A549 (cell line): ENCODE results near the gene NIT2. TPM values are rescaled to one million over a fixed set of nuclear protein-coding genes. Genes with fewer than 3 reads are reported as not detected.

Experiments
- ATAC-seq, 2 experiments: fragments of 200-7000 bp in 1 of 2; fragments of >200 bp in 1 of 2; cut with Nextera tagmentation in 1 of 2; cut with Tn5 transposase in 1 of 2; 3 replicates each; pipeline versions ENCODE4 v1.8.0 to v1.9.1; 2018 to 2020; ENCODE audit warnings: mild to moderate bottlenecking in 1 of 2, moderate library complexity in 1 of 2
- CTCF ChIA-PET: fragments of 300-600 bp; sonication (Branson Sonifier 250); formaldehyde crosslinking; extraction: SDS; loops from one replicate; lab custom pipeline; 2021; ENCODE audit warnings: antibody characterized with exemption, inconsistent platforms; lab: Yijun Ruan, JAX
- POLR2A ChIA-PET: fragments of 350-600 bp; formaldehyde crosslinking; extraction: SDS; loops from one replicate; lab custom pipeline; 2021; ENCODE audit warnings: antibody characterized with exemption, inconsistent platforms; lab: Yijun Ruan, JAX
- DNase-seq, 2 experiments: peaks; one replicate each; pipeline versions ENCODE4 v3.0.0 to v3.0.0-alpha.2; 2011 to 2016; ENCODE audit warnings: low read depth in 1 of 2, low spot score in 1 of 2
- FAIRE-seq: peaks from 2 replicates; lab custom pipeline; 2011; peaks lifted over from hg19 to GRCh38; lab: Jason Lieb, UNC
- H3K27ac ChIP-seq, 2 experiments: fragments of >200 bp; sonication (Bioruptor Twin); formaldehyde crosslinking; 3 replicates each; pipeline ENCODE4 v1.5.1; 2016 to 2017
- H3K4me1 ChIP-seq: fragments of >200 bp; sonication (Bioruptor Twin); formaldehyde crosslinking; 3 replicates; pipeline ENCODE4 v1.6.1; 2016
- H3K4me2 ChIP-seq: fragments of >200 bp; sonication (Bioruptor Twin); formaldehyde crosslinking; 3 replicates; pipeline ENCODE4 v1.6.1; 2016
- H3K4me3 ChIP-seq: fragments of >200 bp; sonication (Bioruptor Twin); formaldehyde crosslinking; 3 replicates; pipeline ENCODE4 v1.5.1; 2016
- H3K9me3 ChIP-seq: fragments of >200 bp; sonication (Bioruptor Twin); formaldehyde crosslinking; 3 replicates; pipeline ENCODE4 v1.6.1; 2016
- CBX2 ChIP-seq: fragments of 200-600 bp; sonication (generic); IDR thresholded peaks from 2 replicates; pipeline ENCODE4 v1.6.1; 2016; ENCODE audit warnings: low read depth, mild to moderate bottlenecking, borderline replicate concordance
- CBX8 ChIP-seq: fragments of 200-600 bp; sonication (generic); IDR thresholded peaks from 2 replicates; pipeline ENCODE4 v1.6.1; 2016
- CHD2 ChIP-seq: fragments of 150-350 bp; IDR thresholded peaks from 2 replicates; pipeline ENCODE4 v1.6.1; 2014; ENCODE audit warnings: low read length; ENCODE audit not compliant: partially characterized antibody
- EHMT2 ChIP-seq: fragments of 200-600 bp; sonication (generic); IDR thresholded peaks from 2 replicates; pipeline ENCODE4 v1.6.1; 2016; ENCODE audit warnings: antibody characterized with exemption, low read depth, mild to moderate bottlenecking, moderate library complexity
- ESRRA ChIP-seq: fragments of 150-350 bp; IDR thresholded peaks from 2 replicates; pipeline ENCODE4 v1.6.1; 2014; ENCODE audit warnings: mild to moderate bottlenecking, low read length, borderline replicate concordance
- FOSL2 ChIP-seq, 2 experiments: fragments of 450-650 bp in 1 of 2; fragments of >200 bp in 1 of 2; sonication (Bioruptor Twin) in 1 of 2; formaldehyde crosslinking; IDR thresholded peaks; 2 replicates each; pipeline versions ENCODE4 v1.5.0 to v1.6.1; 2016 to 2020; ENCODE audit warnings: mild to moderate bottlenecking in 1 of 2, moderate library complexity in 1 of 2
- GATA3 ChIP-seq: IDR thresholded peaks from 2 replicates; pipeline ENCODE4 v1.6.1; 2012; ENCODE audit warnings: borderline replicate concordance
- HES2 ChIP-seq: fragments of >200 bp; sonication (Bioruptor Twin); formaldehyde crosslinking; IDR thresholded peaks from 2 replicates; pipeline ENCODE4 v1.6.1; 2016
- HEYL ChIP-seq: fragments of 250-450 bp; sonication (Bioruptor Pico); IDR thresholded peaks from 2 replicates; pipeline ENCODE4 v1.8.0; 2021; ENCODE audit warnings: mild to moderate bottlenecking, moderate library complexity
- HOXB13 ChIP-seq: fragments of 250-450 bp; sonication (Bioruptor Pico); IDR thresholded peaks from 2 replicates; pipeline ENCODE4 v1.5.0; 2020; ENCODE audit warnings: low read depth, mild to moderate bottlenecking, moderate library complexity
- HOXB5 ChIP-seq: fragments of 250-450 bp; sonication (Bioruptor Pico); IDR thresholded peaks from 2 replicates; pipeline ENCODE4 v1.5.0; 2020; ENCODE audit warnings: mild to moderate bottlenecking, moderate library complexity
- KDM1A ChIP-seq: fragments of 200-600 bp; sonication (generic); IDR thresholded peaks from 2 replicates; pipeline ENCODE4 v1.6.1; 2016; ENCODE audit warnings: low read depth, mild to moderate bottlenecking
- MAFK ChIP-seq: fragments of 450-650 bp; IDR thresholded peaks from 2 replicates; pipeline ENCODE4 v1.6.1; 2014; ENCODE audit not compliant: partially characterized antibody
- MYC ChIP-seq: IDR thresholded peaks from 2 replicates; pipeline ENCODE4 v1.6.1; 2012; ENCODE audit warnings: mild to moderate bottlenecking, inconsistent platforms, low read length, improper control_type of control experiment, borderline replicate concordance
- NFE2L2 ChIP-seq: fragments of 150-350 bp; conservative IDR thresholded peaks from 2 replicates; pipeline ENCODE4 v1.6.1; 2014; ENCODE audit warnings: low read length
- NPAS2 ChIP-seq: fragments of 250-450 bp; sonication (Bioruptor Pico); IDR thresholded peaks from 2 replicates; pipeline ENCODE4 v1.8.0; 2022; ENCODE audit warnings: mild to moderate bottlenecking, moderate library complexity, borderline replicate concordance
- NR3C1 ChIP-seq: fragments of >200 bp; sonication (Bioruptor Twin); formaldehyde crosslinking; IDR thresholded peaks from 3 replicates; pipeline ENCODE4 v1.6.1; 2017
- RCOR1 ChIP-seq: fragments of 150-350 bp; IDR thresholded peaks from 2 replicates; pipeline ENCODE4 v1.6.1; 2014; ENCODE audit warnings: antibody characterized with exemption, low read length, low read depth
- SMC3 ChIP-seq: fragments of >200 bp; sonication (Bioruptor Twin); formaldehyde crosslinking; IDR thresholded peaks from 3 replicates; pipeline ENCODE4 v1.6.1; 2018; ENCODE audit warnings: inconsistent platforms
- SREBF2 ChIP-seq: fragments of 450-650 bp; IDR thresholded peaks from 2 replicates; pipeline ENCODE4 v1.6.1; 2014; ENCODE audit warnings: mild to moderate bottlenecking, moderate library complexity
- TFCP2L1 ChIP-seq: fragments of 250-450 bp; sonication (Bioruptor Pico); IDR thresholded peaks from 2 replicates; pipeline ENCODE4 v1.5.0; 2021; ENCODE audit warnings: mild to moderate bottlenecking
- TP53 ChIP-seq: fragments of 250-450 bp; sonication (Bioruptor Pico); IDR thresholded peaks from 2 replicates; pipeline ENCODE4 v1.5.0; 2021; ENCODE audit warnings: mild to moderate bottlenecking, moderate library complexity
- WGBS: methylation state at CpG from one replicate; pipeline ENCODE4 v1.1.6; 2017; ENCODE audit errors: missing lambda C conversion rate; 5-methylcytosine and 5-hydroxymethylcytosine counted together
- polyA plus RNA-seq, 4 experiments: library from polyadenylated mRNA; depleted of rRNA in 3 of 4; stranded (reverse); fragments of >200 nt; fragmentation: RNase III in 1 of 4; extraction: RNeasy Plus Mini Kit Qiagen cat#74134 plus additional on column Dnase treatment in 1 of 4; gene quantifications; 2 replicates in 3 of 4; 3 replicates in 1 of 4; pipeline ENCODE4 v1.2.3, GENCODE V29; 2011 to 2017
- TF ChIP-seq, protein P1 (sequence below): fragments of >200 bp; sonication (Bioruptor Twin); formaldehyde crosslinking; IDR thresholded peaks from 3 replicates; pipeline ENCODE4 v1.5.1; 2016
- TF ChIP-seq, protein P2 (sequence below): fragments of >200 bp; sonication (Bioruptor Twin); formaldehyde crosslinking; IDR thresholded peaks from 3 replicates; pipeline ENCODE4 v1.6.1; 2016
- TF ChIP-seq, protein P3 (sequence below): IDR thresholded peaks from 2 replicates; pipeline ENCODE4 v1.6.1; 2012

Gene NIT2
- polyA plus RNA-seq, 2 of the 4 experiments (the other 2 are of a cell fraction): 75.0 to 140 TPM

- Histone ChIP-seq H3K4me1 (no peaks in the 10 kb centered on the region), H3K4me2 (no peak overlapping the region), H3K4me3 (no peak overlapping the region), H3K27ac (no peak overlapping the region), H3K9me3 (no peaks in the 10 kb centered on the region; the same call in 2 of the 3 replicates)
- FAIRE-seq: no peak
- ATAC-seq: no peak; a peak in 2 of 6 replicates
- no peak for TF ChIP-seq HEYL
- TF ChIP-seq HES2: no peak
- no peak for TF ChIP-seq TP53 (CRISPR knock-in tag)
- TF ChIP-seq CHD2: no peak
- no peak for TF ChIP-seq RCOR1
- no peak for TF ChIP-seq GATA3
- TF ChIP-seq FOSL2 (IDR thresholded peaks at IDR 0.05): no peak
- TF ChIP-seq FOSL2 (CRISPR knock-in tag; IDR thresholded peaks at IDR 0.05): no peak
- TF ChIP-seq TFCP2L1 (CRISPR knock-in tag): no peak
- TF ChIP-seq, protein P1, sequence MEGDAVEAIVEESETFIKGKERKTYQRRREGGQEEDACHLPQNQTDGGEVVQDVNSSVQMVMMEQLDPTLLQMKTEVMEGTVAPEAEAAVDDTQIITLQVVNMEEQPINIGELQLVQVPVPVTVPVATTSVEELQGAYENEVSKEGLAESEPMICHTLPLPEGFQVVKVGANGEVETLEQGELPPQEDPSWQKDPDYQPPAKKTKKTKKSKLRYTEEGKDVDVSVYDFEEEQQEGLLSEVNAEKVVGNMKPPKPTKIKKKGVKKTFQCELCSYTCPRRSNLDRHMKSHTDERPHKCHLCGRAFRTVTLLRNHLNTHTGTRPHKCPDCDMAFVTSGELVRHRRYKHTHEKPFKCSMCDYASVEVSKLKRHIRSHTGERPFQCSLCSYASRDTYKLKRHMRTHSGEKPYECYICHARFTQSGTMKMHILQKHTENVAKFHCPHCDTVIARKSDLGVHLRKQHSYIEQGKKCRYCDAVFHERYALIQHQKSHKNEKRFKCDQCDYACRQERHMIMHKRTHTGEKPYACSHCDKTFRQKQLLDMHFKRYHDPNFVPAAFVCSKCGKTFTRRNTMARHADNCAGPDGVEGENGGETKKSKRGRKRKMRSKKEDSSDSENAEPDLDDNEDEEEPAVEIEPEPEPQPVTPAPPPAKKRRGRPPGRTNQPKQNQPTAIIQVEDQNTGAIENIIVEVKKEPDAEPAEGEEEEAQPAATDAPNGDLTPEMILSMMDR: no peak
- TF ChIP-seq NR3C1: no peak
- 92% methylated on average over 10 of the region's 10 CpGs for WGBS
- ChIA-PET POLR2A (no interaction called here), CTCF (no interaction called here)
- no peak for DNase-seq
Observed at GRCh38 chr3:100352296-100353231, 18.0 kb downstream of the NIT2 start.

DNA sequence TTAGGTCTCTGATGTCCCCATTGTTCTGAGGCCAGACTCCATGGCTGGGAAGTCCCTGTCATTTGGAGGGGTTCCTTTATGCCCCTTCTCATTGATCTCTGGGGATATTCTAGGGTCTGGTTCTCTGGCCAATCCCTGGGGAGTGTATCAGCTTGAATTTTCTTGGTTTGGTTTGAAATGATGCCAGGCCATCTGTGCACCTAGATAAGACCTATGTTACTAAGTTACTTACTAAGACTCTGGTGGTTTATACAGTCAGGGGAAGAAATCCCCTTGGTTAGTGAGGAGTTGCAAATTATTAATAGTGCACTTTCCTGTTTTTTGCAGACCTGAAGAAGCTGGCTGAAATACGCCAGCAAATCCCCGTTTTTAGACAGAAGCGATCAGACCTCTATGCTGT lies 20.3 kb downstream of the NIT2 start:
- DNase-seq (no peak), ATAC-seq (no peak), FAIRE-seq (no peak)
- TF ChIP-seq NFE2L2 (no peak), CBX8 (no peak), HEYL (no peak), MYC (no peak), SREBF2 (no peak), KDM1A (no peak), HOXB5 (CRISPR knock-in tag) (no peak), RCOR1 (no peak), HOXB13 (CRISPR knock-in tag) (no peak), NPAS2 (CRISPR knock-in tag) (no peak), FOSL2 (IDR thresholded peaks at IDR 0.05) (no peak), FOSL2 (CRISPR knock-in tag; IDR thresholded peaks at IDR 0.05) (no peak), CHD2 (no peak), CBX2 (no peak), MAFK (no peak), NR3C1 (no peak), ESRRA (no peak), SMC3 (no peak), EHMT2 (no peak)
- TF ChIP-seq, protein P2, sequence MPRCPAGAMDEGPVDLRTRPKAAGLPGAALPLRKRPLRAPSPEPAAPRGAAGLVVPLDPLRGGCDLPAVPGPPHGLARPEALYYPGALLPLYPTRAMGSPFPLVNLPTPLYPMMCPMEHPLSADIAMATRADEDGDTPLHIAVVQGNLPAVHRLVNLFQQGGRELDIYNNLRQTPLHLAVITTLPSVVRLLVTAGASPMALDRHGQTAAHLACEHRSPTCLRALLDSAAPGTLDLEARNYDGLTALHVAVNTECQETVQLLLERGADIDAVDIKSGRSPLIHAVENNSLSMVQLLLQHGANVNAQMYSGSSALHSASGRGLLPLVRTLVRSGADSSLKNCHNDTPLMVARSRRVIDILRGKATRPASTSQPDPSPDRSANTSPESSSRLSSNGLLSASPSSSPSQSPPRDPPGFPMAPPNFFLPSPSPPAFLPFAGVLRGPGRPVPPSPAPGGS: no peak
- TF ChIP-seq, protein P3, sequence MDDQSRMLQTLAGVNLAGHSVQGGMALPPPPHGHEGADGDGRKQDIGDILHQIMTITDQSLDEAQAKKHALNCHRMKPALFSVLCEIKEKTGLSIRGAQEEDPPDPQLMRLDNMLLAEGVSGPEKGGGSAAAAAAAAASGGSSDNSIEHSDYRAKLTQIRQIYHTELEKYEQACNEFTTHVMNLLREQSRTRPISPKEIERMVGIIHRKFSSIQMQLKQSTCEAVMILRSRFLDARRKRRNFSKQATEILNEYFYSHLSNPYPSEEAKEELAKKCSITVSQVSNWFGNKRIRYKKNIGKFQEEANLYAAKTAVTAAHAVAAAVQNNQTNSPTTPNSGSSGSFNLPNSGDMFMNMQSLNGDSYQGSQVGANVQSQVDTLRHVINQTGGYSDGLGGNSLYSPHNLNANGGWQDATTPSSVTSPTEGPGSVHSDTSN: no peak
- ChIA-PET POLR2A (no interaction called here), CTCF (interaction anchor here (0.6 to 1.2 kb wide), 5 partner anchors 8 to 1232 kb away, joined by 3 to 4 read pairs (median 3); no protein-coding TSS in a partner anchor)
- no peak overlapping the region for H3K4me2 ChIP-seq
- H3K9me3 ChIP-seq: no peaks in the 10 kb centered on the region; the same call in 2 of the 3 replicates
- WGBS: 98% methylated on average over 3 of the region's 3 CpGs
- no peaks in the 10 kb centered on the region for H3K4me1 ChIP-seq
- H3K4me3 ChIP-seq: no peak overlapping the region
- no peak overlapping the region for H3K27ac ChIP-seq
